GM19025 (cell line): Measurements from ENCODE around the gene LRSAM1.

ENCODE experiments used
- ATAC-seq: cut with Tn5 transposase; IDR thresholded peaks from one replicate; pipeline ENCODE4 v1.9.1; 2021; ENCODE audit warnings: mild to moderate bottlenecking, low read depth, moderate library complexity; ENCODE audit not compliant: unreplicated experiment

The LRSAM1 gene

DNA sequence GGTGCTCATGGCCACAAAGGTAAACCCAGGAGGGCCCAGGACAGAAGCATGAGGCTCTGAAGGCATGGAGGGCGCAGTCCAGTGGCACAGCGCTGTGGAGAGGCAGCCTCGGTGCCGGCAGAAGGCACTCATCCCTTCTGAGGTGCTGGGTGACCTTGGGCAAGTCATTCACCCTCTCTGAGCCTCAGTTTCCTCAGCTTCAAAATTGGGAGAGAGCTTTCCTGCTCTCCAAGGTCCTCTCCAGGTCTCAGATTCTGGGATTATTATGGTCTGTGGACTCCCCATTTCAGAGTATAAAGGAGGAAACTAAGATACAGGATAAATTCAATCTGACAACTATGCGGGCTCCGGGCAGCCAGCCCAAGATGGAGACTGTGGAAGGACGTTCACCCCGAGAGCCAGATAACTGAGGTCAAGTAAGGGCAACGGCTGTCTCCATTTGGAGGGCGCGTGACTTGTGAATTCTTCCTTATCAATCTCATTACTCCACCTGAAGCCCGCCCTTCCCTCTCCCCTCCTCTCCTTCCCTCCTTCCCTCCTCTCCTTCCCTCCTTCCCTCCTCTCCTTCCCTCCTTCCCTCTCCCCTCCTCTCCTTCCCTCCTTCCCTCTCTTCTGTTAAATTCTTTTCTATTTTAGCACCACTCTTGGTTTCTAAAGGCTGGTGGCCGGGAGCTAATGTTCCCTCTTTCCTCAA, 58.1 kb downstream of the LRSAM1 start:
- no peak for ATAC-seq

- ATAC-seq, result no peak
Measured at GRCh38 chr9:127509955-127510299, 58.6 kb downstream of the LRSAM1 start.

- ATAC-seq, result no peak
Measured at GRCh38 chr9:127514468-127514867, 63.2 kb downstream of the LRSAM1 start.

- no peak for ATAC-seq
Measured at GRCh38 chr9:127516835-127517607, 65.7 kb downstream of the LRSAM1 start.

GRCh38 chr9:127517620-127518019, 66.3 kb downstream of the LRSAM1 start:
- no peak for ATAC-seq

DNA sequence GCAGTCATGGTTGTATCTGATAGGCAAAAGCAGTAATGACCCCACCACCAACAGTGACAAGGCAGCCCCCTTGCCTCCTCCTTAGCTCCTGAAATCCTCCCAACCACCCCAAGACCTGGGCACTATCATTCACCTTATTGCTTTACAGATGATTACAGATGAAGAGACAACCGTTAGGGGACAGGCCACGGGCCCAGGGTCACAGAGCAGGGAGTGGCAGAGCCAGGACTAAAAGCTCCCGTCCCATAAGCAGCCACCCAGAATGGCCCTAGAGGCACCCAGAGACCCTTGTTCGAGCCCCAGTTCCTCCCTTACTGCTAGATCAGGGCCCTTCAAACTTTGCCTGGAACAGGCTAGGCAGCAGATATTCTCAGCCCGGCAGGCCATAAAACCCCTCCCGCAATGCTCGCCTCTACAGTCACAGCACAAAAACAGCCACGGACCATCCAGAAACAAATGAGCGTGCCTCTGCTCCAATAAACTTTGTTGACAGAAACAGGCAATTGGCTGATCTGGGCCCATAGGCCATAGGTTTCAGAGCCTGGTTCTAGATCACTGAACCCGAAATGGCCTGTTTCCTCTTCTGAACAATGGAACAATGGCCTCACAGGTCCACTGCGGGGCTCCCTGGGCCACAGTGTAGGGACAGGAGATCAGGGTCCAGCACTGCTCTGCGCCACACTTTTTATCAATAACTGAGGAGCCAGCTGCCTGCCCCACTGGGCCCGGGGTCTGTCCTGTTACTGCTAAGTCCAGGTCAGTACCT, 67.0 kb downstream of the LRSAM1 start:
- ATAC-seq, result no peak

DNA sequence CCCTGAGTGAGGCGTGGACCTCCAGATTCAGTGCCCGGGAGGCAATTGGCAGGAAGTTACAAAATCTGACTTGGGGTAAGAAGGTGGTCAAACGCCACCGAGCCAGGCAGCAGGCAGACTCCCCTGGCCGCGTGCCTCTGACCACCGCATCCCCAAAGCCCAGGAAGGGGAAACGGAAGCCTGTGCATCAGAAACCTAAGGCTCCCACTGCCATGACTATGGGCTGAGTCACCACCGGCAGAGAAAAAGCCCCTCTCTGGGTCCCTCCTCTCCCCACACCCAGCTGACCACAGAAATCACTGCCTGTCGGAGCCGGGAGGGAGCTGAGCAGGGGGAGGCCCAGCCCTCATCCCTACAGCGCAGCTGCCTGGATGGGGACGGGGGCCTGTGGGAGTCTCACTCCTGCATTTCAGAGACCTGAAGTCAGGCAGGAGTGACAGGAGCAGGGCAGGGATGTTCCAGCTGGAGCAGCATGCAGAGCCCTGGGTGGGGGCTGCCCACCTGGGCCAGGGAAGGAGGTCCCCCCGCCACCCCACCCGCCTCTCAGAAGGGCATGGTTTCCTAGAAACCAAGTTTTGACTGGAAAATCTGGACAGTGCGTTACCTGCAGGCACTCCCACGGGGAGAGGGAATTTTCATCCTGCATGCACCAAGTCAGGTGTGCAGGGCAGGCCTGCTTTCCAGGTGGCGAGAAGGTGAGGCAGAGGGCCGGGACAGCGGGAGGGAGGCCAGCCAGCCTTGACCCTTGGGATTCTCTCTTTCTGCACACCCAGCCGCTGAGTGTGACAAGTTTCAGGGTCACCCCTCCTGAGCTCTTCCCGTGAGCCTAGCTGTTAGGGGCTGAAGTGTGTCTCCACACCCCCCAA, 68.2 kb downstream of the LRSAM1 start:
- no peak for ATAC-seq

GRCh38 chr9:127520941-127521918, 69.9 kb downstream of the LRSAM1 start:
- ATAC-seq, result no peak

GRCh38 chr9:127521919-127522304, 70.6 kb downstream of the LRSAM1 start:
- ATAC-seq, result no peak

DNA sequence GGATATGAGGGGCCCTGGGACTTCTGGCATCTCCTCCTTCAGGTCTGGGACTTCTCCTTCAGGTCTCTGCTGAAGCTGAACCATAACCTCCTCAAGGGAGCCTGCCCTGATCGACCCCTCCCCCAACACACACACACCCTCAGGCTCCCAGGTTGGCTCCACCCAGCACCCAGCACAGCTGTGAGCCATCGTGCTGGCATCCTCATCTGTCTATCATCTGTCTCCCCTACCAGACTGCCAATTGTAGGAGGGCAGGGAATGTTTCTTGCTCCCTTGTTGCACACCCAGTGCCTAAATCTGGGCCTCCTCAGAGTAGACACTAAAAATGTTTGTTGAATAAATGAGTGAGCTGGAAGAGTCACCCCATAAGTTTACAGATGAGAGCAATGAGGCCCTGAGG, 71.4 kb downstream of the LRSAM1 start:
- ATAC-seq, result no peak

- ATAC-seq, result no peak
Measured at GRCh38 chr9:127523312-127523851, 72.1 kb downstream of the LRSAM1 start.

DNA sequence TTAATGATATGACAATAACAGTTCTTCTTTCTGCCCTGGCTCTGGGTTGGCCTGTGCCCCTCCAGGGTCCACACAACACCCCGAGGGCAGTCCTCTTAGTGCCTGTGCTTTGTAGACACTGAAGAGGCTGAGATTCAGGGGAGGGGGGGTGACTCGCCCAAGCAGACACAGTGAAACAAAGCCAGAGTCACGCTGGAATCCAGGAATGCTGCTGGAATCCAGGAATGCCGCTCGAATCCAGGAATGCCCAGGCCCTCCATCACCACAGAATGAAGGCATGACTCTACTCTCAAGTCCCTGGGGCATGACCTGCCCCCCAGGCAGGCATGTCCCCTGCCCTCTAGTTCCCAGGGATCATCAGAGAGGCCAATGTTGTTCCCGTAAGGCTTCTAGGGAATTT, 73.1 kb downstream of the LRSAM1 start:
- no peak for ATAC-seq

GRCh38 chr9:127525401-127526188, 74.3 kb downstream of the LRSAM1 start:
- ATAC-seq, result no peak

GRCh38 chr9:127526655-127527559, 75.6 kb downstream of the LRSAM1 start:
- no peak for ATAC-seq

GRCh38 chr9:127527560-127528268, 76.4 kb downstream of the LRSAM1 start:
- ATAC-seq, result no peak

- no peak for ATAC-seq
Measured at GRCh38 chr9:127528422-127529251, 77.3 kb downstream of the LRSAM1 start.
